ENCODE results near the gene DAPK1.

DAPK1 gene

DNA sequence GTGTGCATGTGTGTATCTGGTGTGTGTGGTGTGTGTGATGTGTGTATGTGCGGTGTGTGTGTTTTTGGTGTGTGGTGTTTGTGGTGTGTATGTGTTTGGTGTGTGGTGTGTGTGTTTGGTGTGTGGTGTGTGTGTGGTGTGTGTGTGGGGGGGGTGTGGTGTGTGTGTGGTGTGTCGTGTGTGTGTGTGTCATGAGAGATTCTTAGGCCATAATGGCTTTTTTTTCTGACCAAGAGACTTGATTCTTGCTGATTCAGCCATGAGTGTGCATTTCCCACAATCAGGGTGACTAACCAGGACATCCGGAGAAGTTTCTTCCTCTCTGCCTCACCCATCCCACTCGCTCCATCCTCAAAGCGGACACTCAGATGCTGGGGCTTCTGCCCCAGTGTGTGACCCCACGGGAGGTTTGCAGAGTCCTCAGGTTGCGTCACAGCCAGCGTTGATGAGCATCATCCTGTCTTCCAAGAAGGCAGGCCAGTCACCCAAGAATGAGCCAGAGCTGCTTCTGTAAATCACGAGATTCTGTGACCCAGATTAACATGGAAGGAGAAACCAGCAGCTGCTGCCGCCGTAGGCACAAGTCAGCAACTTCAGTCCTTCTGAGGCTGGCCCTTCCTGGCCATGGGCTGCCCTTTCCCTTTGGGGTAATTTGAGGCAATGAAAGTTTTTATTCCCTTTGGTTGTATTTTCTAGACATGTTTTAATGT, 215.8 kb downstream of the DAPK1 start:
- Histone ChIP-seq H3K9me3 (replicated peaks in 1 of 11) (no peaks in the 10 kb centered on the region), H3K4me1 (peaks cover 24 to 99% (median 66%) of the 10 kb centered on the region in 10 experiments), H4K20me1 (no peaks in the 10 kb centered on the region), H3K4me3 (no peak overlapping the region), H3K9ac (peak overlapping the region in 6 of 11 experiments; percentile 11 to 82 (median 66); a peak in 10 of 22 replicates), H3K27me3 (no peaks in the 10 kb centered on the region), H3K27ac (peak overlapping the region in 9 of 11 experiments; percentile 9 to 92 (median 68); a peak in 18 of 22 replicates), H3K36me3 (no peaks in the 10 kb centered on the region; a peak in 2 of 22 replicates), H3K4me2 (peak overlapping the region in 8 of 11 experiments; percentile 17 to 91 (median 80); a peak in 15 of 22 replicates)
- peak in 10 of 11 experiments; percentile 36 to 91 (median 64); a peak in 15 of 22 replicates for TF ChIP-seq Cebpa-rat (IDR thresholded peaks at IDR 0.05)

DNA sequence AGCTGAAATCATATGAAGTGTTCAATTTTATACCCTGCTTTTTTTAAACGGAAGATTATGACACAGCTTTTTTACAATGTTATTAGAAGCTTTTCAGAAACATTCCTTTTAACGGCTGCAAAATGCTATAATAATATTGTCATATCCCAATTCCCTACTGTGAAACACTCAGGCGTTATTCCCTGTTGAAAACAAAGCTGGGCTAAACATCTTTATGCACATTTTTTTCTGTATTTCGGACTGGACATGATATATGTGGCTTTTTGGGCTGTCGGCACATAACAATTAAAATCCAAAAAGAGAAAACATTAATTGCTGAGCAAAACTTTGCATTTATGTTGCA, 216.3 kb downstream of the DAPK1 start:
- H3K4me1 ChIP-seq, result peaks cover 19 to 99% (median 60%) of the 10 kb centered on the region in 10 experiments
- H4K20me1 ChIP-seq, result no peaks in the 10 kb centered on the region
- H3K9me3 ChIP-seq (replicated peaks in 1 of 11), result no peaks in the 10 kb centered on the region
- TF ChIP-seq Cebpa-rat (IDR thresholded peaks at IDR 0.05), result no peak
- H3K4me2 ChIP-seq, result peak overlapping the region in 8 of 11 experiments; percentile 17 to 91 (median 80); a peak in 12 of 22 replicates
- no peak overlapping the region for H3K4me3 ChIP-seq
- H3K9ac ChIP-seq, result peak overlapping the region in 6 of 11 experiments; percentile 11 to 81 (median 66); a peak in 10 of 22 replicates
- no peaks in the 10 kb centered on the region for H3K27me3 ChIP-seq
- no peaks in the 10 kb centered on the region; a peak in 2 of 22 replicates for H3K36me3 ChIP-seq
- peak overlapping the region in 9 of 11 experiments; percentile 9 to 92 (median 68); a peak in 18 of 22 replicates for H3K27ac ChIP-seq

DNA sequence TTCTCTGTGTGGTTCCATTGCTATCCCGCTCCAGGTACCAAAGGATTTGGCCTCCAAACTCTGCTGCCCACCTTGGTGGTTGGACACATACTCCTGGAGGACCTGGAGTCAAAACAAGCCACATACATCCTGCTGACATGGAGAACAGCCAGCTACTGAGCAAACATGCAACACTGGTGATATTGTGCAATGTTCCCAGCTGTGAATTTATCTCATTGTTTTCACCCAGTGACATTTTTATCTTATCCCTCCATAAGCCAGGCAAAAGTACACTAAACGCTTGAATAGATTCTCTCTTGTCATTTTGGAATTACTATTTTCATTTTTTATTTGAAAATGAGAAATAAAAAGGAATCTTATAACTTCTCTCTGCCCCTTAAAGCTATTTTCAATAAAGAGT, 217.2 kb downstream of the DAPK1 start:
- Histone ChIP-seq H3K36me3 (no peaks in the 10 kb centered on the region), H3K9ac (peak overlapping the region in 4 of 11 experiments; percentile 18 to 81 (median 68); a peak in 7 of 22 replicates), H3K27me3 (no peaks in the 10 kb centered on the region), H3K4me2 (peak overlapping the region in 8 of 11 experiments; percentile 14 to 91 (median 78); a peak in 13 of 22 replicates), H3K4me3 (no peak overlapping the region), H3K4me1 (peaks cover 15 to 99% (median 52%) of the 10 kb centered on the region in 10 experiments), H3K27ac (peak overlapping the region in 7 of 11 experiments; percentile 1 to 92 (median 85); a peak in 12 of 22 replicates), H4K20me1 (no peaks in the 10 kb centered on the region), H3K9me3 (replicated peaks in 1 of 11) (no peaks in the 10 kb centered on the region)
- peak; percentile 59 to 93 (median 79); a peak in 19 of 22 replicates for TF ChIP-seq Cebpa-rat (IDR thresholded peaks at IDR 0.05)

DNA sequence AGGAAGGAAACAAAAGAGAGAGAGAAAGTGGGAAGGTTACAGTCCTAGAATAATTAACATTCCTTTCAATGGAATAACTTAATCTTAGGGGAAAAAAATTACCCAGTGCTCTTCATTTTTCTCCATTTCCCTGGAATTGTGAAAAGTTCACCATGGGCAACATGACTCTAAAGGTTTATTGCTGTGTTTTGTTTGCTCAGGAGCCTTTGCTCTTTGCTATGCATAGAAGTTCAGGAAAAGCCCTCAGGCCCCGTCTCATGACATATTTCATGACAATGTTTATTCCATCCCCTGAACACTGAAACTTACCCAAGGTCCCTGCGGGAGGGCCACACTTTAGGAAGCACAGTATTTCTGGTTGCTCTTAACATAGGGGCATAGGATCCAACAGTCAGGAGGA, 218.5 kb downstream of the DAPK1 start:
- no peaks in the 10 kb centered on the region for H4K20me1 ChIP-seq
- H3K36me3 ChIP-seq, result no peaks in the 10 kb centered on the region
- TF ChIP-seq Cebpa-rat (IDR thresholded peaks at IDR 0.05), result no peak
- peak overlapping the region in 5 of 11 experiments; percentile 26 to 91 (median 87); a peak in 9 of 22 replicates for H3K4me2 ChIP-seq
- no peaks in the 10 kb centered on the region for H3K27me3 ChIP-seq
- peak overlapping the region in 1 of 11 experiments; percentile 79; a peak in 1 of 22 replicates for H3K9ac ChIP-seq
- H3K9me3 ChIP-seq (replicated peaks in 1 of 11), result no peaks in the 10 kb centered on the region
- H3K27ac ChIP-seq, result peak overlapping the region in 4 of 11 experiments; percentile 85 to 92 (median 88); a peak in 5 of 22 replicates
- peaks cover 14 to 99% (median 46%) of the 10 kb centered on the region in 10 experiments for H3K4me1 ChIP-seq
- no peak overlapping the region for H3K4me3 ChIP-seq

DNA sequence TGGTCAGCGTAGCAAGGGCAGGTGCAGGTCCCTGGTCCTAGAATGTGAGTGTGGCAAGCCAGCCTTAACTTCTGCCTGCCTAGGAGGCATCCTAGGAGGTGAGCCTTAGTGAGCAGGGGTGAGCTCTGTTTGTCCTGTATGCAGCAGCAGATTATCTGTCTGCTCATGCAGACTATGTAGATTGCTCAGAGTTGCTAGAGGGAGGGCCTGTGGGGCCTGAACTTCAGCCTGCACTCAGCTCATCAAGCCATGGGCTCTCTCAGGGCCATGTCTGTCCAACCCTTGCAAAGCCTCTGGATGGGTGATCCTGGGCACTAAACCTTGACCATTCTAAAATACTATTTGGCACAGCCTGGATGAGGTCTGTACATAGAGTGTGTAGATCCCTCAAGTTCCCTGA, 219.8 kb downstream of the DAPK1 start:
- peaks cover 2 to 98% (median 38%) of the 10 kb centered on the region in 10 experiments; a peak in 19 of 20 replicates for H3K4me1 ChIP-seq
- H3K27ac ChIP-seq, result peak overlapping the region in 1 of 11 experiments; percentile 8; a peak in 2 of 22 replicates
- H3K9me3 ChIP-seq (replicated peaks in 1 of 11), result no peaks in the 10 kb centered on the region
- no peak for TF ChIP-seq Cebpa-rat (IDR thresholded peaks at IDR 0.05)
- H3K9ac ChIP-seq, result no peak overlapping the region
- peak overlapping the region in 3 of 11 experiments; percentile 87 to 91 (median 88); a peak in 6 of 22 replicates for H3K4me2 ChIP-seq
- H4K20me1 ChIP-seq, result no peaks in the 10 kb centered on the region
- H3K4me3 ChIP-seq, result no peak overlapping the region
- H3K36me3 ChIP-seq, result no peaks in the 10 kb centered on the region
- H3K27me3 ChIP-seq, result no peaks in the 10 kb centered on the region

DNA sequence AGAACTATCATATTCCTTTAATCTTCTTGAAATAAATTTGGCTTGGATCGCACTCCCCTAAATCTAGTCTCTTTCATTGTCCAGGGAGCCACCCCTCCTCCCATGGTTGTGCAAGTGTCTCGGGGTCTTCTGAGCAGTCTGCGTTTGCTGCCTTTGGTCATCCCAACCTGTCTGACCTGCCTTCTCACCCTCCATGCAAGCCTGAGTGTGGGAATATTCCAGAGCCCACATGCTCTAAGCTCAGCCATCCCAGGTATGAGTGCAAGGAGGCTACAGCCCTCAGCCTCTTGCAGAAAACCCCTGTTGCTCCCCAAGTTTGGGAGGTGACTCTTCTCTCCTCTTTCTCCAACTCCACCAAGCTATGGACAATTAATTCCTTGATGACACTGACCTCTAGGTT, 220.6 kb downstream of the DAPK1 start:
- Histone ChIP-seq H3K4me3 (no peak overlapping the region), H3K27me3 (no peaks in the 10 kb centered on the region), H3K9ac (no peak overlapping the region), H3K4me1 (peaks cover 4 to 98% (median 37%) of the 10 kb centered on the region in 10 experiments; a peak in 18 of 20 replicates), H3K4me2 (peak overlapping the region in 3 of 11 experiments; percentile 87 to 91 (median 88); a peak in 6 of 22 replicates), H4K20me1 (no peaks in the 10 kb centered on the region), H3K36me3 (no peaks in the 10 kb centered on the region), H3K27ac (peak overlapping the region in 1 of 11 experiments; percentile 31; a peak in 1 of 22 replicates), H3K9me3 (replicated peaks in 1 of 11) (no peaks in the 10 kb centered on the region)
- TF ChIP-seq Cebpa-rat (IDR thresholded peaks at IDR 0.05), result no peak

DNA sequence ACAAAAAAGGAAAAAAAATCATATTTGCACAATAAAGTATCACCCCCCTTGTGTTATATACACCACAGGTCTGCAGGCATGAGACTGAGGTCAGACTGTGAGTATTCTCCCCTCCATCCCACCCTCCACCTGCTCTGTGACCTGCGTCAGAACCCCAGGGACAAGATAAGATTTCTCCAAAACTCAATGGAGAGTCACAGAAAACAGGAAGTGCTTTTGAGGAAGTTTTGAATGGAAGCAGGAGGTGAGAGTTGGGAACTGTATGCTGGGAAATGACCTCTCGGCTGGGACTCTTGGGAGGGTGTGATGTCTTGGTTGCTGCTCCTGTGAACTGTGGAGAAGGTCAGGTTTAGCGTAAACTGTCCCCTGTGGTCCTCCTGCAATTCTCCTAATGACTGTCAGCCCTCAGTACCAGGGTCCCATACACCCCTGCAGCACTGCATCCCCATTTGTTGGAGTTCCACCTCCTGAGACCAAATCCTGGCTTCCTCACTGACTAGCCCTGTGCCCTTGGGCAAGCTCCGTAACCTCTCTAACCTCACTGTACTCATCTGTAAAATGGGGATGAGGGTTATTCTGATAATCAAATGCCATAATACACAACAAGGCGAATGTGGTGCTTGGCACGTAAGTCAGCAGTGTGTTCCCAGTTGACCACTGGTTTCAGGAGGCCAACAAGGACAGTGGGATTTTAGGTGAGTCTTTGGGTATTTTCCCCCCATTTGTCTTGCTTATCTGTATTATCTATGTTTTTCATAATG, 221.4 kb downstream of the DAPK1 start:
- peaks cover 0 to 100% (median 29%) of the 10 kb centered on the region in 10 experiments; a peak in 16 of 20 replicates for H3K4me1 ChIP-seq
- no peaks in the 10 kb centered on the region for H4K20me1 ChIP-seq
- peak overlapping the region in 3 of 11 experiments; percentile 87 to 91 (median 88); a peak in 6 of 22 replicates for H3K4me2 ChIP-seq
- TF ChIP-seq Cebpa-rat (IDR thresholded peaks at IDR 0.05), result no peak
- no peaks in the 10 kb centered on the region for H3K27me3 ChIP-seq
- no peaks in the 10 kb centered on the region for H3K36me3 ChIP-seq
- H3K9ac ChIP-seq, result no peak overlapping the region
- H3K4me3 ChIP-seq, result no peak overlapping the region
- H3K9me3 ChIP-seq (replicated peaks in 1 of 11), result 0 out of 22 replicates have a peak, but pooled peaks cover 0 to 5% (median 0%) of the 10 kb centered on the region in 11 experiments
- peak overlapping the region in 2 of 11 experiments; percentile 31 to 84; a peak in 2 of 22 replicates for H3K27ac ChIP-seq

DNA sequence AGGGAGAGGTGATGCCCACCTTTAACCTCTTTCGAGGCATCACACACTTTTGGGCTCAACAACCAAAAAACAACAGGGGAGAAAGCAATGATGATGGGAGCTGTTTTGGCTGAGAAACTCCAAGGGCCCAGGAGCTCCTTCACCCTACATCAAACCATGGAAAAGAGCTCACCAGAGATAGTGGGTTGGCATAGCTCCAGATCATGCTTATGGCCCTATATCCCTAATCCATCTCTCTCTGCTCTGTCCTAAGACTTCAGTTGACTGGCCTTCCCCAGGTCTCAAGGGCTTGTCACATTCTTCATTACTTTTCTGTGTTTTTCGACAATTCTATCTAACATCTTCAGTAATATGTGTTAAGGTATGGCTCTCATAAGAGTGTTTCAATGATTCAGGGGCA, 222.5 kb downstream of the DAPK1 start:
- H3K4me3 ChIP-seq, result no peak overlapping the region
- peak overlapping the region in 3 of 11 experiments; percentile 87 to 91 (median 88); a peak in 6 of 22 replicates for H3K4me2 ChIP-seq
- no peaks in the 10 kb centered on the region for H3K27me3 ChIP-seq
- no peak overlapping the region for H3K9ac ChIP-seq
- H3K27ac ChIP-seq, result peak overlapping the region in 3 of 11 experiments; percentile 79 to 86 (median 84); a peak in 3 of 22 replicates
- peaks cover 0 to 97% (median 18%) of the 10 kb centered on the region in 10 experiments; a peak in 15 of 20 replicates for H3K4me1 ChIP-seq
- H3K9me3 ChIP-seq (replicated peaks in 1 of 11), result peaks cover 0 to 9% (median 0%) of the 10 kb centered on the region in 11 experiments; a peak in 1 of 22 replicates
- no peak for TF ChIP-seq Cebpa-rat (IDR thresholded peaks at IDR 0.05)
- no peaks in the 10 kb centered on the region for H4K20me1 ChIP-seq
- no peaks in the 10 kb centered on the region for H3K36me3 ChIP-seq

All from BLaER1 treated with 17β-estradiol and CSF1 and Interleukin-3, amounts not matched to agents 10 nM and 100 nM (cell line).